DND-41 (cell line): ENCODE data around the gene MECP2.

Source experiments
- ATAC-seq: fragments of 200-7000 bp; cut with Tn5 transposase; 3 replicates; pipeline ENCODE4 v1.9.1; 2021; ENCODE audit warnings: low read depth; ENCODE audit not compliant: insufficient read depth
- DNase-seq: peaks from one replicate; pipeline ENCODE4 v3.0.0-alpha.2; 2020
- H2AFZ ChIP-seq: 2 replicates; pipeline ENCODE4 v1.6.0; 2012; ENCODE audit warnings: low read depth, low read length
- H3K27ac ChIP-seq: 2 replicates; pipeline ENCODE4 v1.5.1; 2012; ENCODE audit warnings: low read length, inconsistent platforms
- H3K27me3 ChIP-seq: fragments of 200-600 bp; sonication (generic); 2 replicates; pipeline ENCODE4 v1.6.0; 2012; ENCODE audit warnings: low read length, mild to moderate bottlenecking, inconsistent platforms; ENCODE audit not compliant: insufficient read depth, poor library complexity
- H3K36me3 ChIP-seq: 2 replicates; pipeline ENCODE4 v1.5.1; 2012; ENCODE audit warnings: low read length, inconsistent platforms; ENCODE audit not compliant: insufficient read depth
- H3K4me1 ChIP-seq: 2 replicates; pipeline ENCODE4 v1.5.1; 2012; ENCODE audit warnings: mild to moderate bottlenecking, low read length; ENCODE audit not compliant: insufficient read depth
- H3K4me2 ChIP-seq: 2 replicates; pipeline ENCODE4 v1.6.0; 2012; ENCODE audit warnings: mild to moderate bottlenecking, moderate library complexity, low read length, inconsistent platforms; ENCODE audit not compliant: insufficient read depth
- H3K4me3 ChIP-seq, 2 experiments: fragments of 200-600 bp in 1 of 2; shearing (Covaris generic) in 1 of 2; 2 replicates each; pipeline ENCODE4 v1.5.1; 2012 to 2016; ENCODE audit warnings: inconsistent platforms in 2 of 2, low read length in 2 of 2, mild to moderate bottlenecking in 2 of 2, low read depth in 1 of 2, moderate library complexity in 1 of 2
- H3K79me2 ChIP-seq: 2 replicates; pipeline ENCODE4 v1.6.0; 2012; ENCODE audit warnings: low read length, inconsistent platforms; ENCODE audit not compliant: insufficient read depth
- H3K9ac ChIP-seq: 2 replicates; pipeline ENCODE4 v1.6.0; 2012; ENCODE audit warnings: low read depth, mild to moderate bottlenecking, inconsistent platforms, low read length, moderate library complexity
- H3K9me3 ChIP-seq: 2 replicates; pipeline ENCODE4 v1.5.1; 2012; ENCODE audit warnings: low read length, moderate library complexity, mild to moderate bottlenecking, inconsistent platforms; ENCODE audit not compliant: insufficient read depth, severe bottlenecking
- H4K20me1 ChIP-seq: 2 replicates; pipeline ENCODE4 v1.6.0; 2012; ENCODE audit warnings: low read length; ENCODE audit not compliant: insufficient read depth
- CTCF ChIP-seq: IDR thresholded peaks from 2 replicates; pipeline ENCODE4 v1.5.1; 2012; ENCODE audit warnings: borderline replicate concordance, low read length, moderate library complexity, mild to moderate bottlenecking; ENCODE audit not compliant: poor library complexity, severe bottlenecking; ENCODE audit errors: extremely low read depth
- EZH2 ChIP-seq: IDR thresholded peaks from 3 replicates; pipeline ENCODE4 v1.6.1; 2012; ENCODE audit warnings: borderline replicate concordance, low read depth, mild to moderate bottlenecking, moderate library complexity, low read length, inconsistent platforms; ENCODE audit not compliant: severe bottlenecking

MECP2 gene

DNA sequence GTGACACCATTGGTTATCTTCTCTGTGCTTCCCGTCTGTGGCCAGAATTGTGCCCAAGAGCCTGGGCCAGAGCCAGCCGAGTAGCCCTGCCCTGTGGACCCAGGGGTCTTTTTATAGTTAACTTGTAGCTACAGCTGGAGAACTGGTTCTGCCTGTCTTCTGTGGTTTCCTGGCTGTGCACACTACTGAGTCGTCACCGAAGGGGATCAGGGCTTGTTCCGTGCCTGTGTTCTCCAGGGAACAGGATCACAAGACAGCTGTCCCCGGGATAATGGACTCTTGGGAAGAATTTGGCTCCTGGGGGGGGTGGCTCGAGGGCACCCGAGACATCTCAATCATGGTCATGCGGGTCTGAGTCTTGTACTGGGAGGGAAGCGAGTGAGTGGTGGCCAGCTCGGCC, 24.4 kb upstream of the MECP2 start:
- no peaks in the 10 kb centered on the region for H3K4me1 ChIP-seq
- no peak for DNase-seq
- no peak for ATAC-seq
- no peaks in the 10 kb centered on the region for H3K27me3 ChIP-seq
- H3K4me3 ChIP-seq = no peak overlapping the region
- no peaks in the 10 kb centered on the region for H3K79me2 ChIP-seq
- H4K20me1 ChIP-seq = no peaks in the 10 kb centered on the region
- no peak overlapping the region for H3K27ac ChIP-seq
- no peaks in the 10 kb centered on the region for H3K36me3 ChIP-seq
- no peak overlapping the region for H2AFZ ChIP-seq
- no peaks in the 10 kb centered on the region for H3K9me3 ChIP-seq
- no peak overlapping the region for H3K9ac ChIP-seq
- H3K4me2 ChIP-seq = no peak overlapping the region
- TF ChIP-seq CTCF (no peak), EZH2 (no peak)

DNA sequence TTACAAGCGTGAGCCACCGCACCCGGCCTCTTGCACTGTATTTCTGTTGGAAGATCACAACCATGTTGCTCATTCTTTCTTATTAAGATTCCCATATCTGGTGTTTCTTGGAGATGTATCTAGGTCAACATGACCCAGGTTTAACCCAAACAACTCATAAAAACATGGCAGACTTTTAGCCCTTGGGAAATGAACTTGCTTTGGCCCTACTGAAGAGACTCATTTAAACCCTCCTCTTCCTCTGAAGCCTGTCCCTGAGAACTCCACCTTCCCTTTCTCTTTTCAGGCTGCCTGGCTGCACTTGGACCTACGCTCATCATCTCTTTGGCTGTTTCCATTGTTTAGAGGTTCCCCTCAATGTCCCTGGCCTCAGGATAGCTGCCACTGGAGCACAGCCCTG, 23.7 kb upstream of the MECP2 start:
- Histone ChIP-seq H3K36me3 (no peaks in the 10 kb centered on the region), H3K79me2 (no peaks in the 10 kb centered on the region), H3K9me3 (no peaks in the 10 kb centered on the region), H3K4me2 (no peak overlapping the region), H2AFZ (no peak overlapping the region), H3K27ac (no peak overlapping the region), H3K4me3 (no peak overlapping the region), H3K9ac (no peak overlapping the region), H3K27me3 (no peaks in the 10 kb centered on the region), H4K20me1 (no peaks in the 10 kb centered on the region), H3K4me1 (no peaks in the 10 kb centered on the region)
- DNase-seq (no peak), ATAC-seq (no peak)
- TF ChIP-seq EZH2 (no peak), CTCF (no peak)

GRCh38 chrX:154120567-154120966, 23.1 kb upstream of the MECP2 start:
- ATAC-seq = no peak
- TF ChIP-seq EZH2 (no peak), CTCF (no peak)

GRCh38 chrX:154117566-154117965, 20.0 kb upstream of the MECP2 start:
- no peak overlapping the region for H3K9ac ChIP-seq
- H2AFZ ChIP-seq = no peak overlapping the region
- no peaks in the 10 kb centered on the region for H4K20me1 ChIP-seq
- no peaks in the 10 kb centered on the region for H3K9me3 ChIP-seq
- H3K4me2 ChIP-seq = no peak overlapping the region
- H3K36me3 ChIP-seq = no peaks in the 10 kb centered on the region
- H3K27ac ChIP-seq = no peak overlapping the region
- TF ChIP-seq CTCF (no peak), EZH2 (no peak)
- H3K4me1 ChIP-seq = no peaks in the 10 kb centered on the region
- DNase-seq (no peak), ATAC-seq (no peak)
- H3K27me3 ChIP-seq = peaks cover 3% of the 10 kb centered on the region
- H3K79me2 ChIP-seq = no peaks in the 10 kb centered on the region
- no peak overlapping the region for H3K4me3 ChIP-seq

More at GRCh38 chrX:154120567-154120966, 23.1 kb upstream of the MECP2 start:
- Histone ChIP-seq H2AFZ (no peak overlapping the region), H3K4me3 (no peak overlapping the region), H3K27me3 (no peaks in the 10 kb centered on the region), H3K9ac (no peak overlapping the region), H3K4me2 (no peak overlapping the region), H3K27ac (no peak overlapping the region), H3K36me3 (no peaks in the 10 kb centered on the region), H3K9me3 (no peaks in the 10 kb centered on the region), H3K79me2 (no peaks in the 10 kb centered on the region), H4K20me1 (no peaks in the 10 kb centered on the region), H3K4me1 (no peaks in the 10 kb centered on the region)
- no peak for DNase-seq
